RWPE2 (cell line): ENCODE measurements around the gene TMEM233.
A peak's percentile ranks its signal among the peaks of the same experiment; 100 is the strongest.

ENCODE experiments used
- ATAC-seq: fragments of 200-7000 bp; cut with Tn5 transposase; 3 replicates; pipeline ENCODE4 v1.9.1; 2021; ENCODE audit warnings: low read depth
- DNase-seq: peaks from one replicate; pipeline ENCODE4 v3.0.0-alpha.2; 2020; ENCODE audit warnings: low spot score
- H3K27ac ChIP-seq: fragments of 450-650 bp; 2 replicates; pipeline ENCODE4 v1.5.1; 2017; ENCODE audit warnings: mild to moderate bottlenecking; ENCODE audit not compliant: poor library complexity, severe bottlenecking
- H3K27me3 ChIP-seq: fragments of 250-450 bp; sonication (Bioruptor Pico); 2 replicates; pipeline ENCODE4 v1.5.1; 2021; ENCODE audit warnings: mild to moderate bottlenecking, moderate library complexity; ENCODE audit not compliant: insufficient read depth, poor library complexity, severe bottlenecking
- H3K36me3 ChIP-seq: fragments of 250-450 bp; sonication (Bioruptor Pico); 2 replicates; pipeline ENCODE4 v1.5.1; 2020; ENCODE audit warnings: low read depth, mild to moderate bottlenecking, moderate library complexity
- H3K4me1 ChIP-seq: fragments of 250-450 bp; sonication (Bioruptor Pico); 2 replicates; pipeline ENCODE4 v1.5.1; 2021; ENCODE audit warnings: mild to moderate bottlenecking, moderate library complexity; ENCODE audit not compliant: insufficient read depth, poor library complexity, severe bottlenecking
- H3K4me3 ChIP-seq: fragments of 250-450 bp; sonication (Bioruptor Pico); 2 replicates; pipeline ENCODE4 v1.5.1; 2021; ENCODE audit warnings: mild to moderate bottlenecking, moderate library complexity; ENCODE audit not compliant: severe bottlenecking
- H3K9me3 ChIP-seq: fragments of 250-450 bp; sonication (Bioruptor Pico); 2 replicates; pipeline ENCODE4 v1.5.1; 2021; ENCODE audit warnings: mild to moderate bottlenecking, moderate library complexity; ENCODE audit not compliant: severe bottlenecking
- CTCF ChIP-seq: fragments of 450-650 bp; IDR thresholded peaks from one replicate; pipeline ENCODE4 v1.5.1; 2017; ENCODE audit warnings: mild to moderate bottlenecking, moderate library complexity; ENCODE audit not compliant: poor library complexity, severe bottlenecking

The TMEM233 gene

GRCh38 chr12:119576118-119576810 is 17.3 kb upstream of the TMEM233 start:
- Histone ChIP-seq H3K27ac (no peak overlapping the region), H3K4me3 (no peak overlapping the region), H3K27me3 (no peaks in the 10 kb centered on the region), H3K36me3 (no peaks in the 10 kb centered on the region), H3K4me1 (no peaks in the 10 kb centered on the region), H3K9me3 (no peaks in the 10 kb centered on the region)
- DNase-seq (no peak), ATAC-seq (no peak)
- no peak for TF ChIP-seq CTCF

- Histone ChIP-seq H3K27ac (no peak overlapping the region), H3K9me3 (no peaks in the 10 kb centered on the region), H3K4me3 (no peak overlapping the region), H3K36me3 (no peaks in the 10 kb centered on the region), H3K4me1 (no peaks in the 10 kb centered on the region), H3K27me3 (no peaks in the 10 kb centered on the region)
- no peak for ATAC-seq
- TF ChIP-seq CTCF: no peak
- no peak for DNase-seq
Observed at GRCh38 chr12:119576915-119577314, 16.7 kb upstream of the TMEM233 start.

- H3K9me3 ChIP-seq: no peaks in the 10 kb centered on the region
- no peaks in the 10 kb centered on the region for H3K36me3 ChIP-seq
- no peak overlapping the region for H3K27ac ChIP-seq
- H3K27me3 ChIP-seq: no peaks in the 10 kb centered on the region
- DNase-seq: no peak
- no peak overlapping the region for H3K4me3 ChIP-seq
- no peak for TF ChIP-seq CTCF
- peak; percentile 35; the same call in 2 of the 3 replicates for ATAC-seq
- no peaks in the 10 kb centered on the region for H3K4me1 ChIP-seq
Observed at GRCh38 chr12:119578112-119578511, 15.5 kb upstream of the TMEM233 start.

- Histone ChIP-seq H3K4me3 (no peak overlapping the region), H3K27ac (no peak overlapping the region), H3K9me3 (no peaks in the 10 kb centered on the region), H3K4me1 (no peaks in the 10 kb centered on the region), H3K36me3 (no peaks in the 10 kb centered on the region), H3K27me3 (peaks cover 20% of the 10 kb centered on the region)
- no peak for TF ChIP-seq CTCF
- no peak for DNase-seq
- no peak for ATAC-seq
Observed at GRCh38 chr12:119589097-119589496, 4.5 kb upstream of the TMEM233 start.

- Histone ChIP-seq H3K36me3 (no peaks in the 10 kb centered on the region), H3K9me3 (no peaks in the 10 kb centered on the region), H3K27ac (no peak overlapping the region), H3K27me3 (peaks cover 25% of the 10 kb centered on the region), H3K4me3 (no peak overlapping the region), H3K4me1 (no peaks in the 10 kb centered on the region)
- DNase-seq (no peak), ATAC-seq (no peak)
- no peak for TF ChIP-seq CTCF
Observed at GRCh38 chr12:119589634-119590033, 3.9 kb upstream of the TMEM233 start.
